ENCODE measurements around the gene LYZ. TPM values are rescaled to one million over a fixed set of nuclear protein-coding genes. Genes with fewer than 3 reads are reported as not detected.

The LYZ gene
- polyA plus RNA-seq, 1 donor (not counting 4 experiments of a cell fraction or from before 2014, with no cell fraction given): not detected

DNA sequence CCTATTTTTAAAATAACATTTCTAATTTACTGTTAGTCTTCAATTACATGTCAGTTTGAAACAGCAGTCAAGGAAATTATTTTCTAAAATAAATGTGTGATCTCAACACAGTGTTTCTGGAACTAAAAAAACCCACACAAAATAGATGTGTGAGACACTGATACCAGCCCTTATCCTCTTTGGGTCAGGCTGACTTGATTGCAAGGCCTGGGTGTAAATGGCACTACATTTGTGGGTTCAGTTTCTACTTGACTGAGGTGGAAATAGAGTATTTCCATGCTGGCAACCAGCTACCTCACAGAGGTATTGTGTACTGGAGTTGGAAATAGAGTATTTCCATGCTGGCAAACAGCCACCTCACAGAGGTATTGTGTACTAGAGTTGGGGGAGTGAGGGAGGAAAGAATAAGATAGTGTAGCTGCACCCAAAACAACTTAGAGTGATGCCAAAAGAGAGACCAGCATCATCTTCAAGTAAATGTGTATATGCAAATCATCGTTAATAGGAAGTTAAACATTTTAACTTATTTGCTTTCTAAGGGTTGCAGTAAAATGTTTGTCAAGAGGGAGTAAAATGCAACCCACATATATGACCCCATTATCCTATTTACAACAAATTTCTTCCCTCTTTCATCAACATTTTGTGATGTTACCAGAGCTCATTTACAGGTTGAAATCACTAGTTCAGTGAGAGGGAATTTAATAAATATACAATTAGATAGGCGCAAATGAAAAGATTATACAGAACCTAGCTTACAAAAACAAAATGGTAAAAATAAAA is 10.7 kb upstream of the LYZ start:
- dilution Hi-C loops (cut with MboI; ENCODE audit: extremely low pct_ligation_motif_present, low sequenced_read_pairs): no loop called here
- TF ChIP-seq EZH2 (IDR thresholded peaks at IDR 0.05; ENCODE audit: low read length): no peak
- TF ChIP-seq, protein P1, sequence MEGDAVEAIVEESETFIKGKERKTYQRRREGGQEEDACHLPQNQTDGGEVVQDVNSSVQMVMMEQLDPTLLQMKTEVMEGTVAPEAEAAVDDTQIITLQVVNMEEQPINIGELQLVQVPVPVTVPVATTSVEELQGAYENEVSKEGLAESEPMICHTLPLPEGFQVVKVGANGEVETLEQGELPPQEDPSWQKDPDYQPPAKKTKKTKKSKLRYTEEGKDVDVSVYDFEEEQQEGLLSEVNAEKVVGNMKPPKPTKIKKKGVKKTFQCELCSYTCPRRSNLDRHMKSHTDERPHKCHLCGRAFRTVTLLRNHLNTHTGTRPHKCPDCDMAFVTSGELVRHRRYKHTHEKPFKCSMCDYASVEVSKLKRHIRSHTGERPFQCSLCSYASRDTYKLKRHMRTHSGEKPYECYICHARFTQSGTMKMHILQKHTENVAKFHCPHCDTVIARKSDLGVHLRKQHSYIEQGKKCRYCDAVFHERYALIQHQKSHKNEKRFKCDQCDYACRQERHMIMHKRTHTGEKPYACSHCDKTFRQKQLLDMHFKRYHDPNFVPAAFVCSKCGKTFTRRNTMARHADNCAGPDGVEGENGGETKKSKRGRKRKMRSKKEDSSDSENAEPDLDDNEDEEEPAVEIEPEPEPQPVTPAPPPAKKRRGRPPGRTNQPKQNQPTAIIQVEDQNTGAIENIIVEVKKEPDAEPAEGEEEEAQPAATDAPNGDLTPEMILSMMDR (optimal IDR thresholded peaks at IDR 0.05 in 1 of 3, IDR thresholded peaks at IDR 0.05 in 1 of 3, conservative IDR thresholded peaks at IDR 0.05 in 1 of 3; ENCODE audit: extremely low read depth in 1 of 3, insufficient read depth in 2 of 3, low read length in 3 of 3): no peak

DNA sequence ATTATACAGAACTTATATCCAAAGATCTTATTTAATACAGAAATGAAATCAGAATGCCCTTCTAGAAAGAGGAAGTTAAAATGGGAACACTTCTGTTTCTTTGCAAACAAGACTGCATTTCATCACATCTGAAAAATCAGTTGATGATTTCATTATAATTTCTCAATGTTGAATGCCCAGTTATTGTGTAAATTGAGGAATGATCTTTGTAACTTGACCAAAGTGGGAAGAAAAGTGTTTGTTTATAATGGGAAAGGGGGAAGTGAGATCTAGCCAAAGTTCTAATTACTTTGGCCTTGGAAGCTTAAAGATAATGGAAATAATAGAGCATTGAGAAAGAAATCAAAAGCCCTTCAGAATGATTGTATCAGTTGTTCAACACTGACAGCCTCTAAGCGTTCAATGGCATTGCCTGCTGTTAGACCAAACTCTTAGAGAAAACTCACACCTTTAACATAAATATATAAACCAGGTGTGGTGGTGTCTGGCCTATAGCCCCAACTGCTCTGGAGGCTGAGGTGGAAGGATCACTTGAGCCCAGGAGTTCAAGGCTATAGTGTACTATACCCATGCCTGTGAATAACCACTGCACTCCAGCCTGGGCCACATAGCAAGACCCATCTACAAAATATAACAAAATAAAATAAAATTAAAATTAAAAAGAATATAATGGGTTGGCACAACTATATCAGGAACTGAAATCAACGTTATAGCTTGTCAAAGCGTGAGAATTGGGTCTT is 9.9 kb upstream of the LYZ start:
- Histone ChIP-seq H3K4me3 (ENCODE audit: control insufficient read depth in 2 of 3, extremely low read depth in 1 of 3, insufficient read depth in 2 of 3, low read depth in 1 of 3, low read length in 3 of 3) (no peak overlapping the region), H3K4me2 (ENCODE audit: control insufficient read depth, extremely low read depth, insufficient read depth, low read depth, low read length) (no peak overlapping the region), H3K79me2 (ENCODE audit: control insufficient read depth, insufficient read depth, low read length) (no peaks in the 10 kb centered on the region), H3K9me3 (ENCODE audit: control insufficient read depth, low read depth, low read length) (no peaks in the 10 kb centered on the region), H3K27me3 (ENCODE audit: control insufficient read depth, extremely low read depth, insufficient read depth, low read length) (no peaks in the 10 kb centered on the region), H4K20me1 (ENCODE audit: control insufficient read depth, extremely low read depth, insufficient read depth, low read length) (no peaks in the 10 kb centered on the region), H3K27ac (ENCODE audit: control insufficient read depth, insufficient read depth, low read length) (no peak overlapping the region), H2AFZ (ENCODE audit: control insufficient read depth, low read length) (no peak overlapping the region), H3K4me1 (ENCODE audit: control insufficient read depth, extremely low read depth, insufficient read depth, low read length) (no peaks in the 10 kb centered on the region), H3K36me3 (ENCODE audit: control insufficient read depth in 2 of 2, extremely low read depth in 1 of 2, insufficient read depth in 2 of 2, low read length in 2 of 2) (no peaks in the 10 kb centered on the region), H3K9ac (ENCODE audit: control insufficient read depth, extremely low read depth, insufficient read depth, low read length) (no peak overlapping the region), H3K9me1 (ENCODE audit: control insufficient read depth, extremely low read depth, insufficient read depth, low read length) (no peaks in the 10 kb centered on the region)
- FAIRE-seq (no peak), DNase-seq (ENCODE audit: low read depth, low spot score) (no peak)
- dilution Hi-C loops (cut with MboI; ENCODE audit: extremely low pct_ligation_motif_present, low sequenced_read_pairs): no loop called here
- TF ChIP-seq, protein P1 (optimal IDR thresholded peaks at IDR 0.05 in 1 of 3, IDR thresholded peaks at IDR 0.05 in 1 of 3, conservative IDR thresholded peaks at IDR 0.05 in 1 of 3; ENCODE audit: extremely low read depth in 1 of 3, insufficient read depth in 2 of 3, low read length in 3 of 3): no peak
- TF ChIP-seq EZH2 (IDR thresholded peaks at IDR 0.05; ENCODE audit: low read length): no peak

More for the DNA sequence above, 10.7 kb upstream of the LYZ start:
- Histone ChIP-seq H2AFZ (ENCODE audit: control insufficient read depth, low read length) (no peak overlapping the region), H4K20me1 (ENCODE audit: control insufficient read depth, extremely low read depth, insufficient read depth, low read length) (no peaks in the 10 kb centered on the region), H3K27ac (ENCODE audit: control insufficient read depth, insufficient read depth, low read length) (no peak overlapping the region), H3K9me1 (ENCODE audit: control insufficient read depth, extremely low read depth, insufficient read depth, low read length) (no peaks in the 10 kb centered on the region), H3K36me3 (ENCODE audit: control insufficient read depth in 2 of 2, extremely low read depth in 1 of 2, insufficient read depth in 2 of 2, low read length in 2 of 2) (no peaks in the 10 kb centered on the region), H3K79me2 (ENCODE audit: control insufficient read depth, insufficient read depth, low read length) (no peaks in the 10 kb centered on the region), H3K27me3 (ENCODE audit: control insufficient read depth, extremely low read depth, insufficient read depth, low read length) (no peaks in the 10 kb centered on the region), H3K4me1 (ENCODE audit: control insufficient read depth, extremely low read depth, insufficient read depth, low read length) (no peaks in the 10 kb centered on the region), H3K9me3 (ENCODE audit: control insufficient read depth, low read depth, low read length) (no peaks in the 10 kb centered on the region), H3K4me3 (ENCODE audit: control insufficient read depth in 2 of 3, extremely low read depth in 1 of 3, insufficient read depth in 2 of 3, low read depth in 1 of 3, low read length in 3 of 3) (no peak overlapping the region), H3K9ac (ENCODE audit: control insufficient read depth, extremely low read depth, insufficient read depth, low read length) (no peak overlapping the region), H3K4me2 (ENCODE audit: control insufficient read depth, extremely low read depth, insufficient read depth, low read depth, low read length) (no peak overlapping the region)
- no peak for DNase-seq (ENCODE audit: low read depth, low spot score)
- no peak for FAIRE-seq

All from keratinocyte (primary cell).